Mucosa of descending colon (tissue), 3 donors: Measurements from ENCODE around the gene STT3A. TPM values are rescaled to one million over a fixed set of nuclear protein-coding genes. Genes with fewer than 3 reads are reported as not detected.

ENCODE experiments used
- ATAC-seq: fragments of 200-7000 bp; cut with Tn5 transposase; one replicate; pipeline ENCODE4 v1.9.1; 2020; ENCODE audit warnings: mild to moderate bottlenecking, moderate library complexity
- DNase-seq, 3 donors: peaks; one replicate each; pipeline ENCODE4 v3.0.0-alpha.2; 2020
- H3K36me3 ChIP-seq: fragments of 200-600 bp; one replicate; pipeline ENCODE4 v1.8.0; 2021; ENCODE audit warnings: low read depth, mild to moderate bottlenecking
- H3K4me1 ChIP-seq: fragments of 200-600 bp; one replicate; pipeline ENCODE4 v1.8.0; 2021; ENCODE audit warnings: low read depth, mild to moderate bottlenecking
- H3K4me3 ChIP-seq: fragments of 200-600 bp; one replicate; pipeline ENCODE4 v1.8.0; 2021; ENCODE audit warnings: mild to moderate bottlenecking
- H3K9me3 ChIP-seq: fragments of 200-600 bp; one replicate; pipeline ENCODE4 v1.8.0; 2021; ENCODE audit warnings: mild to moderate bottlenecking
- intact Hi-C, 2 donors: fragments of 100-400 bp; cut with DNase I in 1 of 2; cut with micrococcal nuclease in 1 of 2; formaldehyde crosslinking; loops; one replicate each; pipeline versions ENCODE4 v1.11.0 to v1.11.1; 2022; cut with DNase I, micrococcal nuclease
- total RNA-seq, 3 donors: library from RNA; stranded (reverse); fragmentation: NEBNext Ultra II Directional in 2 of 3; extraction: Animal tissue kit (Norgen Biotek cat#: 25700) in 2 of 3; gene quantifications; one replicate each; pipeline versions ENCODE4 v1.2.1 to v1.2.4, GENCODE V29; 2021 to 2023
- TF ChIP-seq, protein P1 (sequence below): fragments of 200-600 bp; IDR thresholded peaks from one replicate; pipeline ENCODE4 v1.8.0; 2022; ENCODE audit warnings: antibody characterized with exemption, mild to moderate bottlenecking
- donor health status: DM: no; HTN: no; CAD: no; lungs with moderate emphysema.
- donor health status: DM: no; HTN: no; CAD: no.
- donor health status: DM: no; HTN: yes; CAD: no.

Gene STT3A
- total RNA-seq, 3 donors from 2014 or later = 88.4 to 137 (median 89.6) TPM

GRCh38 chr11:125605417-125605816 is 12.8 kb downstream of the STT3A start:
- TF ChIP-seq, protein P1, sequence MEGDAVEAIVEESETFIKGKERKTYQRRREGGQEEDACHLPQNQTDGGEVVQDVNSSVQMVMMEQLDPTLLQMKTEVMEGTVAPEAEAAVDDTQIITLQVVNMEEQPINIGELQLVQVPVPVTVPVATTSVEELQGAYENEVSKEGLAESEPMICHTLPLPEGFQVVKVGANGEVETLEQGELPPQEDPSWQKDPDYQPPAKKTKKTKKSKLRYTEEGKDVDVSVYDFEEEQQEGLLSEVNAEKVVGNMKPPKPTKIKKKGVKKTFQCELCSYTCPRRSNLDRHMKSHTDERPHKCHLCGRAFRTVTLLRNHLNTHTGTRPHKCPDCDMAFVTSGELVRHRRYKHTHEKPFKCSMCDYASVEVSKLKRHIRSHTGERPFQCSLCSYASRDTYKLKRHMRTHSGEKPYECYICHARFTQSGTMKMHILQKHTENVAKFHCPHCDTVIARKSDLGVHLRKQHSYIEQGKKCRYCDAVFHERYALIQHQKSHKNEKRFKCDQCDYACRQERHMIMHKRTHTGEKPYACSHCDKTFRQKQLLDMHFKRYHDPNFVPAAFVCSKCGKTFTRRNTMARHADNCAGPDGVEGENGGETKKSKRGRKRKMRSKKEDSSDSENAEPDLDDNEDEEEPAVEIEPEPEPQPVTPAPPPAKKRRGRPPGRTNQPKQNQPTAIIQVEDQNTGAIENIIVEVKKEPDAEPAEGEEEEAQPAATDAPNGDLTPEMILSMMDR = no peak
- no peak for ATAC-seq

DNA sequence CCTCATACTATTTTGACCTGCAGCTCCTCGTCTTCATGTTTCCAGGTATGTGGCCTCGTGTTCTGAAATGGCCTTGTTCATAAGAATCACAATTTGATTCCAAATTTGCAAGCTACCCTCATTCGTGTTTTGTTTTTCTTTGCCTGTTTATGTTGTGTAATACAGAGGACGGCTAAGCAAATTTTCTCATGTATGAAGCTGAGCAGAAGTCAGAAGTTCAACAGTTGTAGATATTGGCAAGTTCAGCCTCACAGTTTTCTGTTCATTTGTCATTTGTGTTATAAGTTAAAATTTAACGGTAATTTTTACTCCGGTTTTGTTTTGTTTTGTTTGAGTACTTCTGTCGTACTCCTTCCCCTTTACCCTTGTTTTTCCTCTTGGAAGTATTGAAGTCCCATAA is 16.9 kb downstream of the STT3A start:
- no peak for ATAC-seq
- DNase-seq = no peak
- H3K9me3 ChIP-seq = no peaks in the 10 kb centered on the region
- intact Hi-C loops = no loop called here
- no peak overlapping the region for H3K4me3 ChIP-seq
- H3K36me3 ChIP-seq = peaks cover 55% of the 10 kb centered on the region
- TF ChIP-seq, protein P1 = no peak
- no peaks in the 10 kb centered on the region for H3K4me1 ChIP-seq

More at GRCh38 chr11:125605417-125605816, 12.8 kb downstream of the STT3A start:
- no peak for DNase-seq
- Histone ChIP-seq H3K36me3 (peaks cover 35% of the 10 kb centered on the region), H3K4me1 (no peaks in the 10 kb centered on the region), H3K9me3 (no peaks in the 10 kb centered on the region), H3K4me3 (no peak overlapping the region)
- intact Hi-C loops = no loop called here

- no peak for ATAC-seq
- no peak for DNase-seq
- TF ChIP-seq, protein P1 = no peak
- H3K36me3 ChIP-seq = peaks cover 13% of the 10 kb centered on the region
- H3K4me1 ChIP-seq = no peaks in the 10 kb centered on the region
- H3K4me3 ChIP-seq = no peak overlapping the region
- intact Hi-C loops = no loop called here
- H3K9me3 ChIP-seq = no peaks in the 10 kb centered on the region
Measured at GRCh38 chr11:125618383-125618782, 25.7 kb downstream of the STT3A start.

- TF ChIP-seq, protein P1 = no peak
- intact Hi-C loops = no loop called here
- no peaks in the 10 kb centered on the region for H3K36me3 ChIP-seq
Measured at GRCh38 chr11:125621995-125622394, 29.3 kb downstream of the STT3A start.

GRCh38 chr11:125623064-125623463 is 30.4 kb downstream of the STT3A start:
- H3K4me1 ChIP-seq = peaks cover 5% of the 10 kb centered on the region
- ATAC-seq (no peak), DNase-seq (no peak)
- TF ChIP-seq, protein P1 = no peak
- H3K36me3 ChIP-seq = no peaks in the 10 kb centered on the region
- no peak overlapping the region for H3K4me3 ChIP-seq
- H3K9me3 ChIP-seq = no peaks in the 10 kb centered on the region
- intact Hi-C loops = no loop called here

More at GRCh38 chr11:125621995-125622394, 29.3 kb downstream of the STT3A start:
- H3K4me1 ChIP-seq = peaks cover 5% of the 10 kb centered on the region
- DNase-seq = no peak
- H3K9me3 ChIP-seq = no peaks in the 10 kb centered on the region
- no peak for ATAC-seq
- H3K4me3 ChIP-seq = no peak overlapping the region

GRCh38 chr11:125624756-125625213 is 32.1 kb downstream of the STT3A start, which contains the start of gene CHEK1:
CHEK1 (plus strand) TSS chr11:125625163; CDS start chr11:125626769, 1,606 bp downstream.
- TF ChIP-seq, protein P1 = no peak
- H3K4me1 ChIP-seq = peaks cover 5% of the 10 kb centered on the region
- H3K9me3 ChIP-seq = no peaks in the 10 kb centered on the region
- H3K4me3 ChIP-seq = peak within 1 kb of the TSS; percentile 44
- DNase-seq (peak in 2 of 3 donors; percentile 12 to 42), ATAC-seq (no peak)
- no peaks in the 10 kb centered on the region for H3K36me3 ChIP-seq
- intact Hi-C loops = no loop called here
